HG02870 (cell line): ENCODE data around the gene TRIM71.
"Not testable (repeated sequence)": the region's sequence is repeated elsewhere in the genome, so short reads cannot be mapped to it uniquely, and the experiment has no call there.

Experiments
- ATAC-seq: cut with Tn5 transposase; IDR thresholded peaks from one replicate; pipeline ENCODE4 v1.9.1; 2021; ENCODE audit warnings: mild to moderate bottlenecking, moderate library complexity; ENCODE audit not compliant: unreplicated experiment

TRIM71 gene

GRCh38 chr3:32842531-32842931 lies 24.7 kb downstream of the TRIM71 start:
- ATAC-seq, result no peak

DNA sequence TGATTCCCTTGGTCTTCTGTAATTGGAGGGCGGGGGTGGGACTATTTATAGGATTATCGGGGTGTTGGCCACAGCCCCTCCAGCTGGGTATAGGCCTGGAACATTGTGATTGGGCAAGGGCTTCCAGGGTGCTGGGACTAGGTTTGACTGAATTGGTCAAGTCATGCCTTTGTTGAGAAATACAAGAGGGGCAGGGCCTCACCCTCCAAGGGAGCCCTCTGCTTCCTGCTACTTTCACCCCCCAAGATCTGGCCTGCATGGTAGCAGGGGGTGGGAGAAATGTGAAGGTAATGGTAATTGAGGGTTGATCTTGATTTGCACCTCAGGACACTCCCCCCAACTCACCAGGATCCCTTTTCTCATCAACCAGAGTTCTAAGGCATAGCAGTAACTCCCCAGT lies 25.2 kb downstream of the TRIM71 start:
- no peak for ATAC-seq

- no peak for ATAC-seq
These were observed 25.9 kb downstream of the TRIM71 start for GRCh38 chr3:32843510-32844321.

- ATAC-seq, result no peak
These were observed 26.5 kb downstream of the TRIM71 start for GRCh38 chr3:32844322-32844654.

DNA sequence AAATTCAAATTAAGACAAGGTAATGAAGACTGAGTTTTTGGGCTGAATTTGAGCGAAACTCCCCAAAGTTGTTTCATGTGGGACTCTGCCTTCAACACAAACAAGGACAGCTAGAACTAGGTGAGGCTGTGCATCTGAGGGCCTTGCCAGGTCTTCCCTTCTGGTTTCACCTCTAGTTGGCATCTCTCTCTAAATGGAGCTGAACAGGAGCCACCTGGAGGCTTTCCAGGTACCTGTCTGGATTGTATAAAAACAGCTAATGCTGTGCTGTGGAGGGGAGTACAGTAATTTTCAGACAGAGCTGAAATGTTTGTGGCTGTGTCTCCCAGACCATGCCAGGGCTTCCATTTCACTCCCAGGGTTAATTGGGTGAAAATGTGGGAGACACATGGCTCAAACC lies 27.1 kb downstream of the TRIM71 start:
- no peak for ATAC-seq

- not testable (repeated sequence) for ATAC-seq
These were observed 27.7 kb downstream of the TRIM71 start for GRCh38 chr3:32845546-32845945.

- not testable (repeated sequence) for ATAC-seq
These were observed 29.2 kb downstream of the TRIM71 start for GRCh38 chr3:32847045-32847444.

GRCh38 chr3:32847528-32847927 lies 29.7 kb downstream of the TRIM71 start:
- no peak for ATAC-seq

- no peak for ATAC-seq
These were observed 30.4 kb downstream of the TRIM71 start for GRCh38 chr3:32848215-32848614.

GRCh38 chr3:32849046-32849445 lies 31.2 kb downstream of the TRIM71 start:
- ATAC-seq, result no peak

DNA sequence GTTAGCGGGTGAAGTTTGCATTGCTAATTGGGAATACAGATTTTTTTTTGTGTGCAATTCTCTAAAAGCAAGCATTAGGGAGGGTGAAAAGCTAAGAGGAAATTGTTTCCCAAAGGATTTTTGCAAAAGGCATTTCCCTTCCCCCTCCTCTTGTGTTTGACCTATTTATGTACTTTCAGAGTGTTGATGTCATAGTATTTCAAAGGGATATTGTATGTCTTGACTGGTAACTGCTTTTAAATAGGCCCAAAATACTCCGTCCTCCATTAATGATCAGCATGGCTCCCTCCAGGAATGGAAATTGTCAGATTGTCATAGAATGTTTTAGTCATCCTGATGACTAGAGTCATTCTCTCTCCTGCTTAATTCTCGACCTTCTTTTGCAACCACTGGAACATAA lies 32.4 kb downstream of the TRIM71 start:
- ATAC-seq, result no peak

GRCh38 chr3:32850636-32851035 lies 32.8 kb downstream of the TRIM71 start:
- no peak for ATAC-seq

DNA sequence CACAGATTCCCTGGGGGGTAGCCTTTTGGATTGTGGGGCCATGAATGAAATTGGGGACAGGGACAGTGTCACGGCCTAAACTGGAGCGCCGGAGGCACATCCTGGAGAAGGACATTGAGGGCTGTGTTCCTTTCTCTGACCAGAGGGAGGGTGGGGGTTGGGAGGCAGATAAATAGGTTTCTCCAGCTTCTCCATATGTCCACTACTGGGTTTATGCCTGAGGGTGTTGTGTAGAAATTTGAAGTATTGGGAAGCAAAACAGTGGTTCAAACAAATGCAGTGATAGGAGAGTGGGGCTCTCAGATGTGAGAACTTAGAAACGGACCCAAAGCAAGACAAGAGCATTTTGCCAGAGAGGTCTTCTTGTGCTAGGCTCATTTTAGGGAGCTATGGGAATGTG lies 34.3 kb downstream of the TRIM71 start:
- no peak for ATAC-seq

DNA sequence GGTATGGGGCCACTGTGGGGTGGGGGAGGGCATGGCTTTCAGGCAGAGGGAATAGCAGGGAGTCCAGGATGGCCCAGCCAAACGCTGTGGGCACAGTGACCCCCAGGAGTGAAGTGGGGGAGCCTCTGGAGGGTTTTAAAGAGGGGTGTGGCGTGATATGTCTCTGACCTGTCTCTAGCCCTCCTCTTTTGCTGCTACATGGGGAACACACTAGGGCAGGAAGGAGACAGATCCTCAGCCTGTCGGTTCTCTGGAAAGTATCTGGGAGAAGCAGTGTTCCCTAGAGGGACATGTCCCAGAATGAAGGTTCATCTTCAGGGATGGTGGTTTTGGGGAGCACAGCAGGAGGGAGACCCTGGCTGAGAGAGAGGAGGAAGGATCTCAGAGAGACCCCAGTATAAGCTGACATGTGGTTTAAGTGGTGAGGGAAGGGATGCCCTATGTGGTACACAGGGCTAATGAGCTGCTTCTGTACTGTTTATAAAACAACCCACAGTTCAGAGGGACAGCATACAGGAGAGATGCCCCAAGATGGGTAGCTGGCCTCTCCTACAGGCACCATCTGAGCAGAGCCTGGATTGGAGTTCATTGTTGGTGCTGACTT lies 37.7 kb downstream of the TRIM71 start:
- ATAC-seq, result no peak

GRCh38 chr3:32856355-32856889 lies 38.6 kb downstream of the TRIM71 start:
- ATAC-seq, result no peak

GRCh38 chr3:32856901-32857507 lies 39.2 kb downstream of the TRIM71 start:
- no peak for ATAC-seq

GRCh38 chr3:32857921-32858320 lies 40.1 kb downstream of the TRIM71 start:
- ATAC-seq, result no peak

GRCh38 chr3:32859604-32860237 lies 41.9 kb downstream of the TRIM71 start:
- no peak for ATAC-seq

GRCh38 chr3:32860499-32860898 lies 42.7 kb downstream of the TRIM71 start:
- no peak for ATAC-seq

DNA sequence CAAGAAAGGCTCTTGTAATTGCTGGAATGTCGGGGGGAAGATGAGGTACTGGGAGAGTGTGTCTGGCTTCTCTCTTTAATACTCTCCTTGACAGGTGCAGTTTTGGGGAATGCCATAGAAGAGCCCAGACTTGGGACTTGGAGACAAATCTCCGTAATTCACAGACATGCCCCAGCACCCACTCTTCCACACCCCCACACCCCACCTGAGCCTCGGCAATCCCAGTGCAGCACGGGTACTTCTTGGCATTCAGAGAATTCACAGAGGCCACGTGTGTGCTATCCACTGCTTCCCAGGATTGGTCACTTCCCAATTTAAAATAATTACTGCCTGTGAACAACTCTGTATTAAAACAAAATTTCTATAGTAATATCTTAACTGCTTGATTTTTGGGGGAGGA lies 43.9 kb downstream of the TRIM71 start:
- no peak for ATAC-seq

- no peak for ATAC-seq
These were observed 44.6 kb downstream of the TRIM71 start for GRCh38 chr3:32862247-32862935.
